T-helper 2 cell (primary cell): ENCODE measurements around the gene MSS51.
"Not testable (repeated sequence)": the region's sequence is repeated elsewhere in the genome, so short reads cannot be mapped to it uniquely, and the experiment has no call there.

ENCODE experiments used
- DNase-seq, 5 experiments: peaks; one replicate each; pipeline versions ENCODE4 v3.0.0 to v3.0.0-alpha.2; 2012 to 2022

The MSS51 gene

DNA sequence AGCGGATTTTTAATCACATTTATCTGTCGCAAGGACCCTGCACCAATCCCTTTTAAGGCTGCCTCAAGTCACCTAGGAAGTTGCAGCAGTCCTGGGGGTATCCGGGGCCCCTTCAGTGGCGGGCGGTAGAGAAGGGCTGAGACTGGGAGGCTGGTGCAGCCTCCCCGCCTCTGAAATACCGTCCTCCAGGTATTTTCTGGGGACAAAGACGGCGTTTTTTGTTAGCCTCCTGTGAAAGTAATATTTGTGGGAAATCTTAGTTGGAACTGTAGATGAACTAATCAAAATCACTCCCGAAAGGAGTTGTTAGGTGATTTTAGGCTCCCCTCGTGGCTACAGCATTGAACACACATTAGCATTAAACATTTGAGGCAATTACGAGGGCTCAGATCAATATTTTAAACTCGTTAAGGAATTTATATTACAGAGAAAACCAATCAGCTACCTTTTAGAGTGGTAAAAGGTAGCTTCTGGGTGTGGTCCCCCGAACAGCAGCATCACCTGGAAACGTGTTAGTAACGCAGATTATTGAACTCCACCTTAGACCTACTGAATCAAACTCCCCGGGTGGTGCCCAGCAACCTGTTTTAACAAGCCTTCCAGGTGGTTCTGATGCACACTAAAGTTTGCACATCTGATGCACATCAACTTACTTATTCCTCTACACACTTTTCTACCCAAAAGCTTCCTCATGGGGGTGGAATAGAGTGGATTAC lies 19.0 kb downstream of the MSS51 start:
- peak in 1 of 5 experiments; percentile 8 for DNase-seq

DNA sequence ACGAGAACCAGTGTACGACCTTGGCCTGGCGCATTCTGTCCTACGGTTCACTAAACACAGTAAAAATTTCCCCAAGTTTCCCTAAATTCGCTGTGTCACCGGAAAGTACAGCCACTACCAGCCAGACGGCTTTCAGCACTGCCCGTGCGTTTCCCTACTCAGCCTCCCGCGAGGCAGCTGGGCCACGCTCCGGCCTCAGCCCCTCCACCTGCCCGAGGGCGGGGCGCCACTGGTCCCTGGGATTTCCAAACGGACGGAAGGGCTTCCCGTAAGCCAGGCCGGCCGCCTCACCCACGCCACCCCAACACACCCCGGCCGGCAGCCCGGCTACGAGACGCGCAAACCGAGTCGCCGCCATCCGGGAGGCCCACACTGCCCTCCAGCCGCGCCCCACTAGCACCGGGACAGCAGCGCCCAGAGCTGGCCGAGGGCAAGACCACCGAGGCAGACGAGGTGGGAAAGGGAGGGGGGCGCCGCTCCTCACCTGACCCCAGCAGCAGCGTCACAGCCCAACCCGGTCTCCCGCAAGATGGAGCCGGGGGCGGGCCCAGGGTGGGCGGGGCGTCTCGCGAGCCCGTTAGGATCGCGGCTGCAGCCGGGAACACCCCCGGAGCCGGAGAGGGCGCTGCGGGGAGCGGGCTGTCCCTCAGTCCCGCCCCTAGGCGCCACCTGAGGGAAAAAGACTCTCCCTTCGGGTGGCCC lies 19.7 kb downstream of the MSS51 start, which contains the start of gene ANXA7:
ANXA7 (minus strand) TSS at position 531 of the 702 bp plus-strand sequence. CDS start 13,202 bp downstream, outside the sequence.
- peak; percentile 82 to 95 (median 92) for DNase-seq

DNA sequence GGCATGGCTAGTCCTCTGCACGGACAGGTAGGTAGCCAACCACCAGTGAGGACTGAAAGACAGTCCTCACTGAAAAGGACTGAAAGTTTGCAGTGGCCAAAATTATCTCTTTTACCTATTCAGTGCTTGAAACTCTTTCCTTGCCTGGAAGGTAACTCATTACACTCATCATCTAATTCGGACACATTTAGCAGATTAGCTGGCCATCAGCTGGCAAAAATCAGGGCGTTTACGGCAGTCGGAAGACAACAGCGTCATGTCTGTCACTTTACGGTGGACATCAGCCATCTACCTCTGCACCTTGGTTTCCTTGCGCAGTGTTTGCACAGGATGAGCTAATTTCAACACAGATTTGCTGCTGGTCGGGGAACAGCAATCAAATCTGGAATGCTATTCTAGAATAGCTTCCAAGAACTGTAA lies 20.2 kb downstream of the MSS51 start:
- peak in 4 of 5 experiments; percentile 12 to 83 (median 34) for DNase-seq

DNA sequence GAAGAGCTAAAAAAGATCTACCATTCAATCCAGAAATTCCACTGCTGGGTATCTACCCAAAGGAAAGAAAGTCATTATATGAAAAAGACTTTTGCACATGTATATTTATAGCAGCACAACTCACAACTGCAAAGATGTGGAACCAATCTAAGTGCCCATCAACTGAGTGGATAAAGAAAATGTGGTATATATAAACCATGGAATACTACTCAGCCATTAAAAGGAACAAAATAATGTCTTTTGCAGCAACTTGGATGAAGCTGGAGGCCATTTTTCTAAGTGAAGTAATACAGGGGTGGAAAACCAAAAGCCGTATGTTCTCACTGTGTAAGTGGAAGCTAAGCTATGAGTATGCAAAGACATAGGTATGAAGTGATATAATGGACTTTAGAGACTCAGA lies 22.5 kb downstream of the MSS51 start:
- DNase-seq = no peak

DNA sequence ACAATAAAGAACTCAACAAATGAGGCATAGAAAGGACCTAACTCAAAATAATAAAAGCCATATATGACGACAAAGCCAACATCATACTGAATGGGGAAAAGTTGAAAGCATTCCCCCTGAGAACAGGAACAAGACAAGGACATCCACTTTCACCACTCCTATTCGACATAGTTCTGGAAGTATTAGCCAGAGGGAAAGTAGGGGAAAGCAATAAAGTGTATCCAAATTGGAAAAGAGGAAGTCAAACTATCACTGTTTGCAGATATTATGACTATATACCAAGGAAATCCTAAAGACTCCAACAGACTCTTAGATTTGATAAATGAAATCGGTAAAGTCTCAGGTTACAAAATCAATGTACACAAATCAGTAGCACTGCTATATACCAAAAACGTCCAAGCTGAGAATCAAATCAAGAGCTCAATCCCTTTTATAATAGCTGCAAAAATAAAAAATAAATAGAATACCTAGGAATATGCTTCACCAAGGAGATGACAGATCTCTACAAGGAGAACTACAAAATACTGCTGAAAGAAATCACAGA lies 24.3 kb downstream of the MSS51 start:
- no peak for DNase-seq

DNA sequence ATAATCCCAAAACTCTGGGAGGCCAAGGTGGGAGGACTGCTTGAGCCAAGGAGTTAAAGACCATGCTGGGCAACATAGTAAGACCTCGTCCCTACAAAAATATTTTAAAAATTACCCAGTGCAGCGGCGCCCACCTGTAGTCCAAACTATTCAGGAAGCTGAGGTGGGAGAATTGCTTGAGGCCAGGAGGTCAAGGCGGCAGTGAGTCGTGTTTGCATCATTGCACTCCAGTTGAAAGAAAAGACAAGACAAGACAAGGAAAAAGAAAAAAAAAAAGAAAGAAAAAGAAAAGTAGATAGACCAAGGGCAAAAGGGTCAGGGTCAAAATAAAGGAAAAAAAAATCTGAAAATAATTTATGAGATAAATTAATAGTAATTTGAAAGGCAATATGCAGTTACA lies 25.3 kb downstream of the MSS51 start:
- DNase-seq = no peak

DNA sequence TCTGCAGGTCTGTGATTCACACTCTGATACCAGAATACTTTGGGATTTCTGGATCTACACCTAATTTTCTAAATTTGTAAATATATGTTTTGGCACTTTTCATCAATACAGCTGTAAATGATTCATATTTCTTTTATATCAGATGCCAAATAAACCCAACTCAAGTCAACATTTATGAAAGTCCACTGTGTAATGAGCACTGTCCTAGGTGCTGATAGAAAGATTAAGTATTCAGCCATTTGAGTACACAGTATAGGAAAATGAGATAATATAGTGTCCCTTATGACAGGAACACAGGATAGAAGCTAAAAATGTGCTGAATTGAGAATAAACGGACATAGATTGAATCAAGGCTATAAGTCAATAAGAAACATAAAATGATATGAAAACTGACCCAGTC lies 25.9 kb downstream of the MSS51 start:
- no peak for DNase-seq

DNA sequence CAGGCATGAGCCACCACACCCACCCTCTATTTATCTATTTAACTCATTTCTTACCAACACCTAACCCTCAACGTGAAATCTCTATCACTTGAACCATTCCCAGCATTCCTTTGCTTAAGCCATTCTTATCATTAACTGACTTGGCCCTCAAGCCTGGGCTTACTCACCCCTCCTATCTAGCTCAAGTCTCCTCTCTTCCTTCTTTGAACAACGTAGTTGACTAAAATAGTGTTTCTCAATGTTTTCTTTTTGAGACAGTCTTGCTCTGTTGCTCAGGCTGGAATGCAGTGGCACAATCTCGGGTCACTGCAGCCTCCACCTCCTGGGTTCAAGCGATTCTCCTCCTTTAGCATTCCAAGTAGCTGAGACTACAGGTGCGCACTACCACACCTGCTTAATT lies 26.5 kb downstream of the MSS51 start:
- DNase-seq = no peak

DNA sequence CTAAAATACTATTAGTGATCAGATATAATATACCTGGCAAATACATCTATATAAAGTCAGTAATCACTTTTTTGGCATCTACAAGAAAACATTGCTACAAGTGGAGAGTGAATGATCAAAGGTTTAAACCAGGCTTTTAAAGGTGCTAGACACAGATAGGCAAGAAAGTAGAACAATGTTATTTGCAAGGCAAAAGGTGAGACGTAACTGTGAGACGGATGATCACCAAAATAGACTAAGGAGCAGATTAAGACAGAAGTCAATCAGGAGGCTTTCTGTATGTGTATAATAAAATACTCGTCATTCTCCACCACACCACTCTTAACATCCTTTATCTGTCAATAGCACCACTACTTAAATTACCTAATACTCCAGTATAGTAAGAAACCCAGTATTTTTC lies 27.8 kb downstream of the MSS51 start:
- no peak for DNase-seq

DNA sequence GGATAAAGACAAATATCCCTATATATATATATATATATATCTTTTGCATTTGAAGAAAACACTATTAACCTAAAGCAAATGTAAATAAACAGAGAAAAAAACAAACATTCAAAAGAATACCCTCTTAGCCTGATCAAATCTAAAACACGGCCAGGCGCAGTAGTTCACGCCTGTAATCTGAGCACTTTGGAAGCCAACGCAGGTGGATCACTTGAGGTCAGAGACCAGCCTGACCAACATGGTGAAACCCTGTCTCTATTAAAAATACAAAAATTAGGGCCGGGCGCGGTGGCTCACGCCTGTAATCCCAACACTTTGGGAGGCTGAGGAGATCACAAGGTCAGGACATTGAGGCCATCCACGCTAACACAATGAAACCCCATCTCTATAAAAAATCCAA lies 28.7 kb downstream of the MSS51 start:
- DNase-seq = no peak

DNA sequence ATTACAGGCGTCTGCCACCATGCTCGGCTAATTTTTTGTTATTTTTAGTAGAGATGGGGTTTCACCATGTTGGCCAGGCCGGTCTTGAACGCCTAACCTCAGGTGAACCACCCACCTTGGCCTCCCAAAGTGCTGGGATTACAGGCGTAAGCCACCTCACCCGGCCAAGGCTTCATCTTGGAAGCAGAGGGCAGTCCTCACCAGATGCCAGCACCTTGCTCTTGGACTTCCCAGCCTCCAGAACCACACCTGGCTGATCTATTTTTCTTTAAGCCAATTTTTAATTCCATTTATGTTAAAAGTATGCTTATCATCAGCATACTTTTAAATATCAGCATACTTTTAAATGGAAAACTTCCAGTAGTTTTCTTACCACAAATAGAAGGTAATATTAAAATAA lies 31.7 kb downstream of the MSS51 start:
- DNase-seq = no peak

DNA sequence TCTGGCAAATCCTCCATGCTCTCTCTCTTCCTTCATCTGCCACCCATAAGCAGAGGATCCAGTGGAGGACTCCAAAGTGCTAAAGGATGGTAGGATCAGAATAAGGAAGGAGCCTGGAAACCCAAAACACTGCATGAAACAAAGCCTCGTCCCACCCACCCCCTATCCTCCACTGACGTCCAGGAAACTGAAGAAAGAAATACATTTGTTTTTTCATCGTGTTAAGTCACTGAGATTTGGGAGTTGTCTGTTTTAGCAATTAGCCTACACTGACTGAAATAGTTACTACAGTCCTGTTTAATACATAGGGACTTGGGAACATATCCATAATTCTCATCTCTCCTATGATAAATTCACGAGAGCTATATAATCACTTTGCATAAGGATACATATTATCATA lies 34.3 kb downstream of the MSS51 start:
- DNase-seq = no peak

DNA sequence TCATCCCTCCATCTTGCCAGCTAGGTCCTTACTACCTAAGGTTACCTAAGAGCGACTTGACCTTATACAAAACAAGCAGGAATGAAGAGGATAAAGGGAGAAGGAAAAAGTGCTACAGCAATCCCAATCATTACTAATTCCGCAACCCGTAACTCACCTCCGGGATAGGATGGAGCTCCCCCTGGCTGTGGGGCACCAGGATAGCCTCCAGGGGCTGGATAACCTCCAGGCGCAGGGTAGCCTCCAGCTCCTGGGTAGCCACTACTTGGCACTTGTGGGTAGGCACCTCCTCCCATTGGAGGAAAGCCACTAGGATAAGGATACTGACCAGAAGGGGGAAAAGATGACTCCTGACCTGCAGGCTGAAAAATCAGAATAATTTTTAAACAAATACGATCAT lies 35.3 kb downstream of the MSS51 start:
- DNase-seq = no peak

DNA sequence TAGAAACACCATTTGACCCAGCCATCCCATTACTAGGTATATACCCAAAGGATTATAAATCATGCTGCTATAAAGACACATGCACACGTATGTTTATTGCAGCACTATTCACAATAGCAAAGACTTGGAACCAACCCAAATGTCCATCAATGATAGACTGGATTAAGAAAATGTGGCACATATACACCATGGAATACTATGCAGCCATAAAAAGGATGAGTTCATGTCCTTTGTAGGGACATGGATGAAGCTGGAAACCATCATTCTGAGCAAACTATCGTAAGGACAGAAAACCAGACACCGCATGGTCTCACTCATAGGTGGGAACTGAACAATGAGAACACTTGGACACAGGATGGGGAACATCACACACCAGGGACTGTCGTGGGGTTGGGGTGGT lies 39.0 kb downstream of the MSS51 start:
- DNase-seq = not testable (repeated sequence)

DNA sequence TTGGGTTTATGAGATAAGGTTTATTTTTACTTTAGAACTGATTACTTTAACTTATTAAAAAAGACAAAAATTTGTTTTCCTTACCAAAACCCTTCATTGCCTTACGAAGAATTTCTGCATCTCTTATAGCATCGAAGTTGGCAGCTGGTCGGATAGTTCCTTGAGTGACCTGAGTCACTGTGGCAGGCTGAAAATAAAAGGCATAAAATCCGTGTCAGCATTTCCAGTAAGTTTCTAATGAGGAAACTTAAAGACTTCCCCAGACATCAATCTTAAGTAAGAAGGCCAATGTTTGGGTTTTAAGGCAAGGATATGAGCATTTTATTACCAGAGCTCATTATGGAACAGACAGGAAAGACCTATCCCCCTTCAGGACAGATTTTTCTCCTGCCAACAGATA lies 45.1 kb downstream of the MSS51 start:
- DNase-seq = no peak

DNA sequence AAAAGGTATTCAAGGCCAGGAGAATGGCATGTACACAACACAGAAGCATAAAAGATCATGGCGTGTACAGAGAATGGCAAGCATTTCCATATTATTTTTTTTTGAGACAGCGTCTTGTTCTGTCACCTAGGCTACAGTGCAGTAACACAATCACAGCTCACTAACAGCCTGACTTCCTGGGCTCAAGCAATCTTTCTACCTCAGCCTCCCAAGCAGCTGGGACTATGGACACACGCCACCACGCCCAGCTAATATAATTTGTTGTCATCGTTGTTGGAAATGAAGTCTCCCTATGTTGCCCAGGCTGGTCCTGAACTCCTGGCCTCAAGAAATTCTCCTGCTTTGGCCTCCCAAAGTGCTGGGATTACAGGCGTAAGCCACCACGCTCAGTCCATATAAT lies 46.8 kb downstream of the MSS51 start:
- no peak for DNase-seq

DNA sequence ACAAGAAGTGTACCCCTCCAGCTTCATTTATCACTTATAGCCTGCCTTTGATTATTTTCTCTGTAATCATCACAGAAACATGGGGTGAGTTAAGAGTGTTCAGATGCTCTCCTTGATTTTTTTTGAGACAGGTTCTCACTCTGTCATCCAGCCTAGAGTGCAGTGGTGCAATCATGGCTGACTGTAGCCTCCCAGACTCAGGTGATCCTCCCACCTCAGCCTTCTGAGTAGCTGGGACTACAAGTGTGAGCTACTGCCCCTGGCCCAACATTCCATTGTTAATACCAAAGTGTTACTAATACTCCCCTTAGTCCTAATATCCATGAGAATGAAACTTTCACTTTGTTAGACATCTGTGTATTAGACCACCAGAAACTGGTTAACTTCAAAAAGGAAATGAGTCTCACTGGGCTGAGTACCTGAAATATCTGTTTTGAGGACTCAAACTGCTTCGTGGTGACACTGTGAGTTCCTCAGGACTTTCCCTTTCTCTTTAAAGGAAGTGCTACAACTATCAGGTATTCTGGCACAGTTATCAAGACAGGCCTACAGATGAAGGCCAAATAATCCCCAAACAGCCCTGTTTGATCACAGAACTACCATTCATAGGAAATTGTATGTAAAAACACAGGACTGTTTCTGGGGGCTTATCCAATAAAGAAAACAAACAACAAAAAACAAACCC lies 54.2 kb downstream of the MSS51 start:
- peak in 1 of 5 experiments; percentile 43 for DNase-seq

DNA sequence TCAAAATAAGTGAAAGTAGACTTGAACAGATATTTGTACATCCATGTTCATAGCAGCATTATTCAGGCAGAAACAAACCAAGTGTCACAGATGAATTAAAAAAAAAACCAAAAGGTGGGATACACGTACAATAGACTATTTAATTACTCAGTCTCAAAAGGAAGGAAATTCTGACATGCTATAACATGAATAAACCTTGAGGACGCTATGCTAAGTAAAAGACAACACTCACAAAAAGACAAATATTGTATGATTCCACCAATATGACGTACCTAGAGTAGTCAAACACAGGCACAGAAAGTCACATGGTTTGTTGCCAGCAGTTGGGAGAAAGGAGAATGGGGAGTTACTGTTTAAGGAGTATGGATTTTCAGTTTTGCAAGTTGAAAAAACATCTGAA lies 56.7 kb downstream of the MSS51 start:
- no peak for DNase-seq
